Activated CD4-positive, CD25-positive, alpha-beta regulatory T cell treated with anti-CD3 and anti-CD28 coated beads, Interleukin-2, amount 50 U/mL, for 72 hours (primary cell): ENCODE data around the gene CLMP.
"Not testable (repeated sequence)": the region's sequence is repeated elsewhere in the genome, so short reads cannot be mapped to it uniquely, and the experiment has no call there.

Source experiments
- DNase-seq: peaks from one replicate; pipeline ENCODE4 v3.0.0; 2021

The CLMP gene

DNA sequence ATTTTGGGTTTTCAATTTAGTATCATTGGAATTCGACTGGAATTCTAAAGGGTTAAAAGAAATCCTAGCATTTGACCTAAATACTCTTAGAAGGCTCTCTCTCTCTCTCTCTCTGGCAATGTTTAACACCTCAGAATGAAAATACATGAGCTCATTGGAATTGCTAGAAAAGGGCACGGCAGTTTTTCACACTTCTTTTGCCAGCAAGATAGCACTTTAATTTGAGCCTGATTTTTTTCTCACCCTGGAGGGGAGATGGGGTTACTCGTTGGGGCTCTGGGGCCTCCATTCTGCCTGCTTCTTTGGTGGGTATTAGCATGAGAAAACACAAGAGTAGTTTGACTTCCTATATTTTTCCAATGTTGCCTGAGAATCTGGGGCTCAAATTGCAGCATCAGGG, 22.8 kb upstream of the CLMP start:
- DNase-seq, result no peak

- DNase-seq, result no peak
Measured at GRCh38 chr11:123216249-123216648, 21.2 kb upstream of the CLMP start.

GRCh38 chr11:123214940-123215339, 19.9 kb upstream of the CLMP start:
- no peak for DNase-seq

- DNase-seq, result no peak
Measured at GRCh38 chr11:123214396-123214795, 19.3 kb upstream of the CLMP start.

DNA sequence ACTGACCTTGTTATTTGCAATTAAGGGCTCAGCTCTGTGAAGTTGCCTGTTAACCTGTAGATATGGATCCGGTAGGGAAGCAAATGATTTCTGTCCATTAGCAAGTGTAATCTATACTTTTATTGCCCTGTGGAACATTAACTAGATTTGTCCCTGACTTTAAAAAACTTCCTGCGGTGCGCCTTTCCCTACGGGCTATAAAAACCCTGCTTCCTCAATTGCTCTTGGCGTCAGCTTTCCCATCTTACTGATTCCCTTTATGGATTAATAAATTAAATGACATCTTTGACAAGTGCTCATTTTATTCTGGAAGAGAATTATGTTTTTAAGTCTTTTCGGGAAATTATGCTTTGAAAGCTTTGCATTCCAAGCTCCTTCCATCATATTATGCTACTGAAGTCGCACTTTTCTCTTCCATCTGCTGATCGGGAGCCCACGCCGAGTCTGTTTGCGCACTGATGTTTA, 18.3 kb upstream of the CLMP start:
- no peak for DNase-seq

DNA sequence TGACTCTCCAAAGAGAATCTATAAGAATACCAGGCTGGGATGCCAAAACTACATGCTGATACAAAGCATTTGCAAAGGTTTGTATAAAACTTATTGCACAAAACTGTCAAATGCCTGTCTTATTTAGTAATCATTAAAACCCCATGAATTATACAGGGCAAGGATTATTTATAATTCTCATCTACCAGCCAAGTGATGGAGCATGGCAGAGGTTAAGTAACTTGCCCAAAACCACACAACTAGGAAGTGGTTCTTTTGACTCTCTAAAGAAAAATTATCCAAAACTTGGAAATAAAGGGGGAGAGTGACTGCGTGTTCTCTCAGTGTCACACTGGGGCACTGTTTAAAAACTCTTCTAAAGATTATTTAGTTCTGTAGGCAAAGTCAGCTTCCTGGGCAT, 17.4 kb upstream of the CLMP start:
- DNase-seq, result no peak

DNA sequence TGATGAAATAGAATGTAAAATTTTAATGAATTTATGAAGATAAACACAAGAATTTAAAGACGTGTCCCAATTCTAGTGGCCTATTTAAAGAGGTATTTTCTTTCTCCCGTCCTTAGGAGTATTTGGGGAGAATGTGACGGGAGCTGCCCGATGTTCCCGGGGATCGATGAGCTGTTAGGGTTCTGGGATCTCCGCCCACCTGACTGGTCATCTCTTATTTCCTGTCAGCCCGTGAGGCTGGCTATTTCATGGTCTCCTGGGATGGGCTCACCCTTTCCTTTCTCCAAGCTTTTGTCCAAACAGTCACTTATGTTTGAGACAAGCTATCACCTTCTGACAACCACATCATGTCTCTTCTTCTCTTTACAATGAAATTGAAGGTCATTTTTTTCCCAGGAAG, 16.9 kb upstream of the CLMP start:
- DNase-seq, result no peak

- DNase-seq, result no peak
Measured at GRCh38 chr11:123211149-123211852, 16.3 kb upstream of the CLMP start.

GRCh38 chr11:123209591-123209990, 14.5 kb upstream of the CLMP start:
- no peak for DNase-seq

DNA sequence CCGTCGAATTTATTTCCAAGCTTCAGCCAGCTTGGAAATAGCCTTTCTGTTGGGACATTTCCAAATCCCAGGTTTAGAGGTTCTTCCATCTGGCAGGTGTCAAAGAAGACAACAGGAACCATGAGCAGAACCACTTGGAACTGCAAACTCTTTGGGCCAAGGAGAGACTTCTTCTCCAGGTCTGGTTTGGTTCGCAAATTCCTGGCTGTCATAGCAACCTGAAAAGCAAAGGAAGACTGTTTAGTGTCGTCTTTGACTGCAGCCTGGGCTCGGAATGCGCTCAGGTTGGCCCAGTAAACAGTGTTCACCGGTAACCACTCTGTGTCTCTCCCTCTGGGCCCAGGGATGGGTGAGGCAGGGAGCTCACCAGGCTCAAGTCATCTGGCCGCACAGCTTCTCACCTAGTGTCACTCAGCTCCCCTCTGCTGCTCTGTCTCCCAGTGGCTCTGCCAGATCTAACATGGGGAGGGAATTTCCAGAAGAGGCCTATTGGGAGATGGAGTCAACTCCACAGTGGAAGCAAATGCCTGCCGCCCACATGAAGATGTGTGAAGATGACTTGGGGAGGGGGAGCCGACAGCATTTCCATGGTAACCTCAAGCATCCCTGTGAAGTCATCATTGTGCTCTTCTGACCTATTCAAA, 11.9 kb upstream of the CLMP start:
- no peak for DNase-seq

- not testable (repeated sequence) for DNase-seq
Measured at GRCh38 chr11:123206055-123206454, 11.0 kb upstream of the CLMP start.

- no peak for DNase-seq
Measured at GRCh38 chr11:123203934-123204333, 8.9 kb upstream of the CLMP start.

DNA sequence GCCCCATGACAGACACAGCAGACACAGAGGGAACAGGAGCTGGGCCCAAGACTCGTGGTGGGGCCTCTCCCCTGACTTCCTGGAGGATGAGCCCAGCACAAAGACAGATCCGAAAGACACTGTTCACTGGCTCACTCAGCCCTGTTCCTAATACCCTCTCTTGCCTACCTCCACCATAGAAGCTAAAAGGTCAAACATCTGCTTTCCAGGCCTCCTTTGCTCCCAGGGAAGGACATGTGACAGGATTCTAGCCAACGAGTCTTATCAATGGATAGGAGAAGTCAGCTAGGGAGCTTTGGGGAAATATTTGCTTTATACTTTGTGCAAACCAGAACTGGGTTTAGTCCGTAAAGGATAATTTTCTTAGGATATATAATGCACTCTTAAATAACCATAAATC, 8.4 kb upstream of the CLMP start:
- no peak for DNase-seq

- no peak for DNase-seq
Measured at GRCh38 chr11:123202155-123203151, 7.4 kb upstream of the CLMP start.

GRCh38 chr11:123200264-123200663, 5.2 kb upstream of the CLMP start:
- DNase-seq, result no peak

GRCh38 chr11:123197711-123198110, 2.7 kb upstream of the CLMP start:
- no peak for DNase-seq

DNA sequence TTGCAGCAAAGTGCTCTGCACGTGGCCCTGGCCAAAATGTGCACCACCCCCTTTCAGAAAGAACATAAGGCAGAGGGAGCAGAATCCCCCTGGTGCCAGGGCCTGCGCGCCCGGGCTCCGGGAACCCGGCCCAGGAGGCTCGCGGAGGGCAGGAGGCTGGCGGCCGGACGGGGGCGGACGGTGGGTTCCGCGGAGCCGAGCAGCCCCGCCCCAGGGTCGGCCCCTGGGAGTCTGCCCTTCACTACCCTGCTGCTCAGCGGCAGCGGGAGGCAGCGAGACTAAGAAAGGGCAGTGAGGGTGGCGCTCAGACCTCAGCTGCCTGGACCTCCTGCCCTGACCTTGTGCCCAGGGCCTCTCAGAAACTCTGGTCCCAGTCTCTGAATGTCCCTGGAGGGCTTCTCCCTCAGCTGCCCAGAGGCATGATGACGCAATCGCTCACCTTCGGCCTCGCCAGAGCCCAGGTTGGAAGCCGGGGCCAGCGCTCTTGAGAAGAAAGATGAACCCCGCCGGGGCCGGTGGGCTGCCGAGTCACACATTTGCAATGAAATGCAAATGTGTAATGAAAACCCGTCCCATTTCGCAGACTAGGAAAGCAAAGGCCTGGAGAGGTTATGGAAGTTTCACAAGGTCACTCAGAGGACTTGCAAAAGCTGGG, 1.1 kb upstream of the CLMP start:
- DNase-seq, result no peak

DNA sequence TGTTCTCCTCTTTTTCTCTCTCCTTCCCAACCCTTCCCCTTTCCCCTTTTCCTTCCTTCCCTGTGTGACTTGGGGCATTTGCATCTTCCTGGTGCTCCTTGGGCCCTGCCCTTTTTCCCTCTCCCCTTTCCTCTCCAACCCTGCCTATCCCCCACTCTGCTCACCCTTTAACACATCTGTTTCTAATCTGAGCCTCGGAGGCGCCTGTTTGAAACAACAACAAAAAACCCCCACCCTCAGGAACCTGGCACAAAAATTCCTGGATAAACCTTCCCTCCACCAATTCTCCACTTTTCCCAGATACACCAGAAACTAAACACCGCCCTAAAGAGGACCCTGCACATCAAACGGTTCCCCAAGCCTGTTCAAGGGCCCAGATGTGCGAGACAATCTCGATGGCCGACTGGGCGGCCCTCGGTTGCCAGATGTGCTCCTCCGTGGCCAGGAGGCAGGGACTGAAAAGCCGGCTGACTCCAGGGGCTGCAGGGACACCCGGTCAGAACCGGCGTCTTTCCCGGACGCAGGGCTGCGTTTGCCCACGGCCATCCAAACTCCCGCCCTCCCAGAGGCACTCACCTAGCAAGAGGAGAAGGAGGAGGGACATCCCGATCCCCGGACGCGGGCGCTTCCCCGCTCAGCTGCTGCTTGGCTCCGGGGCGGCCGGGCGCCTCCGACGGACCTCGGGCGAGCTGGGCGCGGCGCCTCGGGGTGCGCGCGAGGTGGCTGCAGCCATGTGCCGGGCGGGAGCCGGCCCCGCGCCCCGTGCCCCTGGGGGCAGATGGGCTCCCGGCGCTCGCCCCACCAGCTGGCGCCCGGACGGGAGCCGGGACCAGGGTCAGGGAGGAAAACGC, 486 bp downstream of the CLMP start:
- DNase-seq, result no peak

- no peak for DNase-seq
Measured at GRCh38 chr11:123193742-123194141, 1.3 kb downstream of the CLMP start.

DNA sequence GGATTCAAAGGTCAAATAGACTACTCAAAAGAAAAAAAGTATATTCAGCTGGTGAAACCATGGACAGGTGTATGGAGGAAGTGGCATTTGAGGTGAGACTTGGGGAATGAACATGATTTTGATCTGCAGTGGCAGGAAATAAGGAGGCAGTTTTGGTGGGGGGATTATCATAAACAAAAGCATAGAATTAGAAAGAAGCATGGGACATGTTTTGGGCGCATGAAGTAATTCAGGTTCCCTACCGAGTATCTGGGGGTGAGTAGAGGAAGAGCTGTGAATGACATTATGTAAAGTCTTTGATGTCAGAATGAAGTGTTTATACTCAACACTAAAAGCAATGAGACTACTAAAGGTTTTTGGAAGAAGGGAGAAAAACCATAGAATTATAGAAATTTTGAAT, 3.1 kb downstream of the CLMP start:
- DNase-seq, result no peak

DNA sequence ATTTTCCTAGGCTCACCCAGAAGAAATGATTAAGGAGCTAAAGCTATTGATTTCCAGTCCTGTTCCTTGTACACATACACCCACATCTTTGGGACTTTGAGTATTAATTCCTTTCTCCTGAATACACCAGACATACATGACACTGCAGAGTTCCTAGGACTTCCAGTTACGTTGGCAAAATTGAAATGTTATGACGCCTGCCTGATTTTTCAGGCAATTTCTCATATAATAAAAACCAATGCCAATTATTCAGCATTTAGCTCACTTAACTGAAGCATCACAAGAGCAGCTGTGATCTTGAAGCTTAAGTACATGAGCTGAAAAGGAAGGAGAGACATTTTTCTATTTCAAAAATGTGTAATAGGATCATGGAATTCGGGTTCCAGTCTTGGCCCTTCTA, 4.5 kb downstream of the CLMP start:
- no peak for DNase-seq
